Esophagus muscularis mucosa (tissue), 3 donors: ENCODE measurements around the gene LARP1B.

Experiments used
- POLR2A ChIP-seq: fragments of 450-650 bp; IDR thresholded peaks from one replicate; pipeline ENCODE4 v1.6.1; 2017; ENCODE audit warnings: antibody characterized with exemption, moderate library complexity, mild to moderate bottlenecking, low read depth
- POLR2AphosphoS5 ChIP-seq, 2 donors: sonication (generic); formaldehyde crosslinking; IDR thresholded peaks; one replicate each; pipeline ENCODE4 v1.6.1; 2017; ENCODE audit warnings: antibody characterized with exemption in 2 of 2
- TF ChIP-seq, protein P1 (sequence below), 3 experiments: fragments of 200-600 bp in 2 of 3; fragments of 450-650 bp in 1 of 3; sonication (generic) in 2 of 3; IDR thresholded peaks; one replicate each; pipeline ENCODE4 v1.5.1; 2017 to 2019; ENCODE audit warnings: antibody characterized with exemption in 3 of 3, mild to moderate bottlenecking in 2 of 3, moderate library complexity in 1 of 3

GRCh38 chr4:128158894-128159293 is 97.8 kb downstream of the LARP1B start:
- TF ChIP-seq, protein P1, sequence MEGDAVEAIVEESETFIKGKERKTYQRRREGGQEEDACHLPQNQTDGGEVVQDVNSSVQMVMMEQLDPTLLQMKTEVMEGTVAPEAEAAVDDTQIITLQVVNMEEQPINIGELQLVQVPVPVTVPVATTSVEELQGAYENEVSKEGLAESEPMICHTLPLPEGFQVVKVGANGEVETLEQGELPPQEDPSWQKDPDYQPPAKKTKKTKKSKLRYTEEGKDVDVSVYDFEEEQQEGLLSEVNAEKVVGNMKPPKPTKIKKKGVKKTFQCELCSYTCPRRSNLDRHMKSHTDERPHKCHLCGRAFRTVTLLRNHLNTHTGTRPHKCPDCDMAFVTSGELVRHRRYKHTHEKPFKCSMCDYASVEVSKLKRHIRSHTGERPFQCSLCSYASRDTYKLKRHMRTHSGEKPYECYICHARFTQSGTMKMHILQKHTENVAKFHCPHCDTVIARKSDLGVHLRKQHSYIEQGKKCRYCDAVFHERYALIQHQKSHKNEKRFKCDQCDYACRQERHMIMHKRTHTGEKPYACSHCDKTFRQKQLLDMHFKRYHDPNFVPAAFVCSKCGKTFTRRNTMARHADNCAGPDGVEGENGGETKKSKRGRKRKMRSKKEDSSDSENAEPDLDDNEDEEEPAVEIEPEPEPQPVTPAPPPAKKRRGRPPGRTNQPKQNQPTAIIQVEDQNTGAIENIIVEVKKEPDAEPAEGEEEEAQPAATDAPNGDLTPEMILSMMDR (IDR thresholded peaks at IDR 0.05), result no peak
- TF ChIP-seq POLR2A (no peak), POLR2AphosphoS5 (IDR thresholded peaks at IDR 0.05) (no peak)
